Measurements from ENCODE around the gene KCNMA1.

KCNMA1 gene

DNA sequence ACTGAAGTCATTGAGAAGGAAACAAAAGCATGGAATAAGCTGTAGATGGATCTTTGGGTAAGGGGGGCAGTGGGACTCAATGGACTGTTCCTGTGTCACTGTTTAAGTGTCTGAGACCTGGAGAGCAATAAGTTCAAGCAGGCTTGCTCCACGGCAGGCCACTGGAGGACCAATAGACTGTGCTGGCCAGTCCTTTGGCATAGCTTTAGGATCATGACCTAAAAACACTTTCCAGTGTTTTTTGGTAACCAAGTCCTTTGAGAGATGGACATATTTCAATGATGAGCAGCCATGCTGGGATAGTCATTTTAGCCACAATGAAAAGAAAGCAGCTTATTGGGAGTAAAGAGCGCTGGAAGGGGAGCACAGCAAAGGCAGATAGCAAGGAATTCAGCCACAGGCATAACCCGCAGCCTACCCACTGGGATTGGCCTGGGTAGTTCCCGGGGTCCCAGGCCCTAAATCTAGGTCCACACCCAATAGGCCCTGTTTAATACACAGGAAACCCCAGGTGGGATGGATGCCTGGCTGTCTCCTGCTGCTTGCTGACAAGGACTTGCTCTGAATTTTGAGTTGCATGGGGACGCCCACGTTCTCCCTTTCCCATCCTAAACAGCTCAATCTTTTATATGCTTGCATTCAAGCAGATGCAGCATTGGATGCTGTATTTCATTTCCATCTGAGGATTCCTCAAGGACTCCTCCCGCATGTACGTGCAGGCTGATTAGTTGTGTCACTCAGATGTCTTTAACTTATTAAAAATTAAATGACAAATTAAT is 727.2 kb downstream of the KCNMA1 start:
- DNase-seq (ENCODE audit: low read depth, low spot score), result no peak
- WGBS (ENCODE audit: insufficient coverage, insufficient read length), result no CpG with 5 or more reads among the region's 8 CpGs

GRCh38 chr10:76906256-76906655 is 731.4 kb downstream of the KCNMA1 start:
- DNase-seq (ENCODE audit: low read depth, low spot score), result no peak
- Histone ChIP-seq H3K4me1 (ENCODE audit: control insufficient read depth, insufficient read depth, low read length) (no peaks in the 10 kb centered on the region), H3K36me3 (ENCODE audit: control insufficient read depth, insufficient read depth, low read length) (no peaks in the 10 kb centered on the region), H3K4me3 (ENCODE audit: low read length) (no peak overlapping the region), H3K27ac (ENCODE audit: low read length) (no peak overlapping the region), H3K27me3 (ENCODE audit: control insufficient read depth, insufficient read depth, low read length) (no peaks in the 10 kb centered on the region), H3K9me3 (ENCODE audit: control insufficient read depth, insufficient read depth, low read length) (no peaks in the 10 kb centered on the region)
- no CpG with 5 or more reads among the region's 2 CpGs for WGBS (ENCODE audit: insufficient coverage, insufficient read length)

More for the DNA sequence above, 727.2 kb downstream of the KCNMA1 start:
- no peaks in the 10 kb centered on the region for H3K36me3 ChIP-seq (ENCODE audit: control insufficient read depth, insufficient read depth, low read length)
- no peaks in the 10 kb centered on the region for H3K27me3 ChIP-seq (ENCODE audit: control insufficient read depth, insufficient read depth, low read length)
- no peaks in the 10 kb centered on the region for H3K9me3 ChIP-seq (ENCODE audit: control insufficient read depth, insufficient read depth, low read length)
- H3K4me1 ChIP-seq (ENCODE audit: control insufficient read depth, insufficient read depth, low read length), result no peaks in the 10 kb centered on the region
- no peak overlapping the region for H3K27ac ChIP-seq (ENCODE audit: low read length)
- H3K4me3 ChIP-seq (ENCODE audit: low read length), result no peak overlapping the region

- no CpG with 5 or more reads among the region's 5 CpGs for WGBS (ENCODE audit: insufficient coverage, insufficient read length)
- H3K9me3 ChIP-seq (ENCODE audit: control insufficient read depth, insufficient read depth, low read length), result no peaks in the 10 kb centered on the region
- H3K27me3 ChIP-seq (ENCODE audit: control insufficient read depth, insufficient read depth, low read length), result no peaks in the 10 kb centered on the region
- H3K27ac ChIP-seq (ENCODE audit: low read length), result no peak overlapping the region
- H3K4me3 ChIP-seq (ENCODE audit: low read length), result no peak overlapping the region
- no peaks in the 10 kb centered on the region for H3K36me3 ChIP-seq (ENCODE audit: control insufficient read depth, insufficient read depth, low read length)
- H3K4me1 ChIP-seq (ENCODE audit: control insufficient read depth, insufficient read depth, low read length), result no peaks in the 10 kb centered on the region
- DNase-seq (ENCODE audit: low read depth, low spot score), result no peak
These were observed 732.4 kb downstream of the KCNMA1 start for GRCh38 chr10:76905251-76905650.

DNA sequence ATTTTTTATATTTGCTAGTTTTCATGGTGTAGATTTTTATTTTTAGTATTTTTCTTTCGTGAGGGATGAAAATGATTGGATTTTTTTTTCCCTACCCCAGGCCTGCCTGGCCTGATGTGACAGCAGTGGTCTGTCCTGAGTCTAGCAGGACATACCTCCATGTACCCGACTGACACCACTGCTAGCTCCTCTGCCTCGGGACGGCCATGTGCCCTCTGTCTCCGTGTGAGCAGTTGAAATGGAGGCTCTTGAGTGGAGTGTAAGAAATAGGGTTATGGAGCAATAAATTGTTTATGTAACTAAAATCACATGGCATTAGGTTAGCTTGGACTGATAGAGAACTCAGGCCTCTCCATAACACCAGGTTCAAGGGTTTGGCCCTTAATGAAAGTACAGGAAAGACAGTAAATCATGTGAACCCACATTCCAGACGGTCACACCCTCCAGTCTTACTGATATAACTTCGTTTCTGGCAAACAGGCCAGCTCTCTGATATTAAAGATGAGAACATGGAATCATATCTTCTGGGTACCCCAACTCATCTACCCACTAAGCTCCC is 734.1 kb downstream of the KCNMA1 start:
- Histone ChIP-seq H3K4me3 (ENCODE audit: low read length) (no peak overlapping the region), H3K36me3 (ENCODE audit: control insufficient read depth, insufficient read depth, low read length) (no peaks in the 10 kb centered on the region), H3K27ac (ENCODE audit: low read length) (no peak overlapping the region), H3K9me3 (ENCODE audit: control insufficient read depth, insufficient read depth, low read length) (no peaks in the 10 kb centered on the region), H3K27me3 (ENCODE audit: control insufficient read depth, insufficient read depth, low read length) (no peaks in the 10 kb centered on the region), H3K4me1 (ENCODE audit: control insufficient read depth, insufficient read depth, low read length) (no peaks in the 10 kb centered on the region)
- DNase-seq (ENCODE audit: low read depth, low spot score), result no peak
- no CpG with 5 or more reads among the region's 7 CpGs for WGBS (ENCODE audit: insufficient coverage, insufficient read length)

- WGBS (ENCODE audit: insufficient coverage, insufficient read length), result no CpG with 5 or more reads among the region's 10 CpGs
- Histone ChIP-seq H3K27me3 (ENCODE audit: control insufficient read depth, insufficient read depth, low read length) (no peaks in the 10 kb centered on the region), H3K27ac (ENCODE audit: low read length) (no peak overlapping the region), H3K9me3 (ENCODE audit: control insufficient read depth, insufficient read depth, low read length) (no peaks in the 10 kb centered on the region), H3K36me3 (ENCODE audit: control insufficient read depth, insufficient read depth, low read length) (no peaks in the 10 kb centered on the region), H3K4me3 (ENCODE audit: low read length) (no peak overlapping the region), H3K4me1 (ENCODE audit: control insufficient read depth, insufficient read depth, low read length) (no peaks in the 10 kb centered on the region)
- DNase-seq (ENCODE audit: low read depth, low spot score), result peak; percentile 31
These were observed 734.7 kb downstream of the KCNMA1 start for GRCh38 chr10:76902949-76903348.

DNA sequence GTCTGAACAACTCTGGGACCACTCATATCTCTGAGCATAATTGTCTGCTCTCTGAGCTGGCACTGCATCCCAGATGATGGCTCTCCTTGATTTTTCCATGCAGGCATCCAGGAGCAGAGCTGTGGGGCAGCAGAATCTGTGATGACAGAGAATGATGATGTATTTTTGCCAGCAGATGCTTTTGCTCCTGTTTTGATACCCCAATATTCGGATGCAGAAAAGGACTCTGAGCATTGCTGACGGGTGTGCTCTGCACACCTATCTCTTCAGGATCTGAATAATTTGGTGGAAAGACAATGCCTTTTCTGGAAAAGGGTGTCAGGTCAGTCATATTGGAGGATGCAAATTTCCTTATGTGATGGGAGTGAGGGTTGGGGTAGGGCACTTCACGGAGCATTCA is 735.9 kb downstream of the KCNMA1 start:
- Histone ChIP-seq H3K4me3 (ENCODE audit: low read length) (no peak overlapping the region), H3K27me3 (ENCODE audit: control insufficient read depth, insufficient read depth, low read length) (no peaks in the 10 kb centered on the region), H3K27ac (ENCODE audit: low read length) (no peak overlapping the region), H3K4me1 (ENCODE audit: control insufficient read depth, insufficient read depth, low read length) (no peaks in the 10 kb centered on the region), H3K36me3 (ENCODE audit: control insufficient read depth, insufficient read depth, low read length) (no peaks in the 10 kb centered on the region), H3K9me3 (ENCODE audit: control insufficient read depth, insufficient read depth, low read length) (no peaks in the 10 kb centered on the region)
- no CpG with 5 or more reads among the region's 3 CpGs for WGBS (ENCODE audit: insufficient coverage, insufficient read length)
- no peak for DNase-seq (ENCODE audit: low read depth, low spot score)

- no peaks in the 10 kb centered on the region for H3K9me3 ChIP-seq (ENCODE audit: control insufficient read depth, insufficient read depth, low read length)
- DNase-seq (ENCODE audit: low read depth, low spot score), result no peak
- H3K27me3 ChIP-seq (ENCODE audit: control insufficient read depth, insufficient read depth, low read length), result no peaks in the 10 kb centered on the region
- H3K36me3 ChIP-seq (ENCODE audit: control insufficient read depth, insufficient read depth, low read length), result no peaks in the 10 kb centered on the region
- H3K4me1 ChIP-seq (ENCODE audit: control insufficient read depth, insufficient read depth, low read length), result no peaks in the 10 kb centered on the region
- H3K4me3 ChIP-seq (ENCODE audit: low read length), result no peak overlapping the region
- H3K27ac ChIP-seq (ENCODE audit: low read length), result no peak overlapping the region
These were observed 738.1 kb downstream of the KCNMA1 start for GRCh38 chr10:76899490-76899889.

- Histone ChIP-seq H3K27me3 (ENCODE audit: control insufficient read depth, insufficient read depth, low read length) (no peaks in the 10 kb centered on the region), H3K27ac (ENCODE audit: low read length) (no peak overlapping the region), H3K9me3 (ENCODE audit: control insufficient read depth, insufficient read depth, low read length) (no peaks in the 10 kb centered on the region), H3K36me3 (ENCODE audit: control insufficient read depth, insufficient read depth, low read length) (no peaks in the 10 kb centered on the region), H3K4me3 (ENCODE audit: low read length) (no peak overlapping the region), H3K4me1 (ENCODE audit: control insufficient read depth, insufficient read depth, low read length) (no peaks in the 10 kb centered on the region)
- no CpG with 5 or more reads among the region's 5 CpGs for WGBS (ENCODE audit: insufficient coverage, insufficient read length)
- DNase-seq (ENCODE audit: low read depth, low spot score), result no peak
These were observed 744.7 kb downstream of the KCNMA1 start for GRCh38 chr10:76892766-76893479.

- no peaks in the 10 kb centered on the region for H3K36me3 ChIP-seq (ENCODE audit: control insufficient read depth, insufficient read depth, low read length)
- WGBS (ENCODE audit: insufficient coverage, insufficient read length), result no CpG with 5 or more reads among the region's 19 CpGs
These were observed 750.2 kb downstream of the KCNMA1 start for GRCh38 chr10:76887223-76888010.

DNA sequence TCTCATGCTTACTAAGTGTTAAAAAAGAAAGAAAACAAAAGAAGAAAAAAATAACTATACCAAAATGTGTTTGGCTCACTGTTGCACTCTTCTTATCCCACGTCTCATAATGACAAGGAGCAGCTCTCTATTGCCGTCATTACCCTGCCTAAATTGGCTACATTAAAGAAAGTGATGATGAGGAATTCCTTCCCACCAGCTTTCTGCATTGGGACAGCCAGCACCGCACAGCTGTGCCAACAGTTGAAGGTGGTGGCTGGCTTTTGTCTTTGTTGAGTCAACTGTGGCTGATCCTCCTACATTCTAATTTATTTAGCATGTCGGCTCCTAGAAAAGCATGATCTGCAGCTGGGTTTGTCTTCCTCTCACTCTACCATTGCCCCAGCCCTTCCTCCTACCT is 751.8 kb downstream of the KCNMA1 start:
- H3K27ac ChIP-seq (ENCODE audit: low read length), result no peak overlapping the region
- WGBS (ENCODE audit: insufficient coverage, insufficient read length), result no CpG with 5 or more reads among the region's 4 CpGs
- no peak for DNase-seq (ENCODE audit: low read depth, low spot score)
- no peak overlapping the region for H3K4me3 ChIP-seq (ENCODE audit: low read length)
- H3K36me3 ChIP-seq (ENCODE audit: control insufficient read depth, insufficient read depth, low read length), result no peaks in the 10 kb centered on the region
- no peaks in the 10 kb centered on the region for H3K27me3 ChIP-seq (ENCODE audit: control insufficient read depth, insufficient read depth, low read length)
- H3K9me3 ChIP-seq (ENCODE audit: control insufficient read depth, insufficient read depth, low read length), result no peaks in the 10 kb centered on the region
- H3K4me1 ChIP-seq (ENCODE audit: control insufficient read depth, insufficient read depth, low read length), result no peaks in the 10 kb centered on the region

More at GRCh38 chr10:76887223-76888010, 750.2 kb downstream of the KCNMA1 start:
- Histone ChIP-seq H3K4me3 (ENCODE audit: low read length) (no peak overlapping the region), H3K27me3 (ENCODE audit: control insufficient read depth, insufficient read depth, low read length) (no peaks in the 10 kb centered on the region), H3K9me3 (ENCODE audit: control insufficient read depth, insufficient read depth, low read length) (no peaks in the 10 kb centered on the region), H3K27ac (ENCODE audit: low read length) (no peak overlapping the region), H3K4me1 (ENCODE audit: control insufficient read depth, insufficient read depth, low read length) (no peaks in the 10 kb centered on the region)
- no peak for DNase-seq (ENCODE audit: low read depth, low spot score)

Data from iPS DF 6.9 (cell line).